ENCODE data around the gene DOK7. TPM values are rescaled to one million over a fixed set of nuclear protein-coding genes. Genes with fewer than 3 reads are reported as not detected.

DOK7 gene
- total RNA-seq, 3 donors from 2014 or later (not counting 1 experiment from before 2014, with no cell fraction given): 1.3 to 2.9 (median 1.6) TPM

GRCh38 chr4:3415471-3416141, 47.5 kb upstream of the DOK7 start:
- ATAC-seq: no peak
- TF ChIP-seq CTCF (IDR thresholded peaks at IDR 0.05): no peak
- no peaks in the 10 kb centered on the region for H3K9me3 Mint-ChIP-seq
- no peak overlapping the region for H3K4me3 Mint-ChIP-seq
- no peak for DNase-seq
- no peak overlapping the region for H3K4me3 ChIP-seq (ENCODE audit: low read length)
- no peaks in the 10 kb centered on the region for H3K36me3 ChIP-seq (ENCODE audit: control insufficient read depth, insufficient read depth, low read length)
- no peaks in the 10 kb centered on the region for H3K27me3 ChIP-seq (ENCODE audit: control insufficient read depth, insufficient read depth, low read length)
- H3K36me3 Mint-ChIP-seq: no peaks in the 10 kb centered on the region
- no peak overlapping the region for H3K27ac ChIP-seq (ENCODE audit: low read length)
- H3K4me1 Mint-ChIP-seq: no peaks in the 10 kb centered on the region
- WGBS (ENCODE audit: insufficient coverage): 95% methylated on average over 33 of the region's 33 CpGs
- H3K27me3 Mint-ChIP-seq (ENCODE audit: low read depth in 2 of 2): no peaks in the 10 kb centered on the region
- no peaks in the 10 kb centered on the region for H3K9me3 ChIP-seq (ENCODE audit: control insufficient read depth, insufficient read depth, low read length)
- intact Hi-C loops (cut with micrococcal nuclease): no loop called here
- H3K27ac Mint-ChIP-seq: no peak overlapping the region
- H3K4me1 ChIP-seq (ENCODE audit: control insufficient read depth, insufficient read depth, low read length): no peaks in the 10 kb centered on the region

- TF ChIP-seq CTCF (IDR thresholded peaks at IDR 0.05): no peak
- WGBS (ENCODE audit: insufficient coverage): 91% methylated on average over 17 of the region's 18 CpGs
- ATAC-seq: no peak
Measured at GRCh38 chr4:3416270-3416669, 46.8 kb upstream of the DOK7 start.

GRCh38 chr4:3416821-3417221, 46.3 kb upstream of the DOK7 start:
- H3K36me3 Mint-ChIP-seq: no peaks in the 10 kb centered on the region

More at GRCh38 chr4:3416270-3416669, 46.8 kb upstream of the DOK7 start:
- H3K27me3 ChIP-seq (ENCODE audit: control insufficient read depth, insufficient read depth, low read length): no peaks in the 10 kb centered on the region
- H3K36me3 ChIP-seq (ENCODE audit: control insufficient read depth, insufficient read depth, low read length): no peaks in the 10 kb centered on the region
- no peaks in the 10 kb centered on the region for H3K9me3 Mint-ChIP-seq
- no peak overlapping the region for H3K27ac ChIP-seq (ENCODE audit: low read length)
- H3K36me3 Mint-ChIP-seq: no peaks in the 10 kb centered on the region
- H3K27me3 Mint-ChIP-seq (ENCODE audit: low read depth in 2 of 2): no peaks in the 10 kb centered on the region
- no peak for DNase-seq
- H3K4me3 Mint-ChIP-seq: no peak overlapping the region
- intact Hi-C loops (cut with micrococcal nuclease): no loop called here
- no peaks in the 10 kb centered on the region for H3K9me3 ChIP-seq (ENCODE audit: control insufficient read depth, insufficient read depth, low read length)
- H3K27ac Mint-ChIP-seq: no peak overlapping the region
- no peaks in the 10 kb centered on the region for H3K4me1 ChIP-seq (ENCODE audit: control insufficient read depth, insufficient read depth, low read length)
- no peak overlapping the region for H3K4me3 ChIP-seq (ENCODE audit: low read length)
- no peaks in the 10 kb centered on the region for H3K4me1 Mint-ChIP-seq

More at GRCh38 chr4:3416821-3417221, 46.3 kb upstream of the DOK7 start:
- no peaks in the 10 kb centered on the region for H3K9me3 Mint-ChIP-seq
- no peak overlapping the region for H3K4me3 Mint-ChIP-seq
- H3K27me3 Mint-ChIP-seq (ENCODE audit: low read depth in 2 of 2): no peaks in the 10 kb centered on the region
- Histone ChIP-seq H3K4me1 (ENCODE audit: control insufficient read depth, insufficient read depth, low read length) (no peaks in the 10 kb centered on the region), H3K4me3 (ENCODE audit: low read length) (no peak overlapping the region), H3K27me3 (ENCODE audit: control insufficient read depth, insufficient read depth, low read length) (no peaks in the 10 kb centered on the region), H3K36me3 (ENCODE audit: control insufficient read depth, insufficient read depth, low read length) (no peaks in the 10 kb centered on the region), H3K27ac (ENCODE audit: low read length) (no peak overlapping the region), H3K9me3 (ENCODE audit: control insufficient read depth, insufficient read depth, low read length) (no peaks in the 10 kb centered on the region)
- no peak for DNase-seq
- intact Hi-C loops (cut with micrococcal nuclease): no loop called here
- H3K4me1 Mint-ChIP-seq: no peaks in the 10 kb centered on the region
- no peak for ATAC-seq
- 94% methylated on average over 17 of the region's 17 CpGs for WGBS (ENCODE audit: insufficient coverage)
- no peak overlapping the region for H3K27ac Mint-ChIP-seq
- TF ChIP-seq CTCF (IDR thresholded peaks at IDR 0.05): no peak

All from natural killer cell (primary cell).